CD14-positive monocyte (primary cell): ENCODE measurements around the gene TXNDC11. TPM values are rescaled to one million over a fixed set of nuclear protein-coding genes. Genes with fewer than 3 reads are reported as not detected.
A peak's percentile ranks its signal among the peaks of the same experiment; 100 is the strongest.

ENCODE experiments used
- DNase-seq, 3 donors: peaks; one replicate each; pipeline ENCODE4 v3.0.0-alpha.2; 2011 to 2022
- H2AFZ ChIP-seq: 2 replicates; pipeline ENCODE4 v1.6.0; 2012; ENCODE audit warnings: mild to moderate bottlenecking, low read depth, low read length, inconsistent platforms; ENCODE audit not compliant: insufficient read depth, poor library complexity, severe bottlenecking
- H3K27ac ChIP-seq, 2 donors: 1 replicate in 1 of 2; 2 replicates in 1 of 2; pipeline ENCODE4 v1.5.1; 2012 to 2013; ENCODE audit warnings: low read length in 2 of 2, control low read depth in 1 of 2, inconsistent platforms in 1 of 2, low read depth in 1 of 2, mild to moderate bottlenecking in 1 of 2
- H3K27me3 ChIP-seq, 2 donors: one replicate each; pipeline versions ENCODE4 v1.6.0 to v1.6.1; 2011 to 2013; ENCODE audit warnings: low read length in 2 of 2; ENCODE audit not compliant: control insufficient read depth in 2 of 2, insufficient read depth in 2 of 2
- H3K36me3 ChIP-seq, 2 donors: replicated peaks in 1 of 2; 1 replicate in 1 of 2; 2 replicates in 1 of 2; pipeline versions ENCODE4 v1.5.1 to v1.6.1; 2012 to 2013; ENCODE audit warnings: low read length in 2 of 2, control low read depth in 1 of 2, inconsistent platforms in 1 of 2, mild to moderate bottlenecking in 1 of 2; ENCODE audit not compliant: insufficient read depth in 2 of 2, control insufficient read depth in 1 of 2
- H3K4me1 ChIP-seq, 2 donors: 1 replicate in 1 of 2; 2 replicates in 1 of 2; pipeline versions ENCODE4 v1.5.1 to v1.6.1; 2012 to 2013; ENCODE audit warnings: low read length in 2 of 2, control low read depth in 1 of 2, inconsistent platforms in 1 of 2, mild to moderate bottlenecking in 1 of 2, moderate library complexity in 1 of 2; ENCODE audit not compliant: insufficient read depth in 2 of 2, control insufficient read depth in 1 of 2
- H3K4me2 ChIP-seq: replicated peaks from 2 replicates; pipeline ENCODE3; 2012; ENCODE audit warnings: low read length, moderate library complexity, mild to moderate bottlenecking; ENCODE audit not compliant: poor library complexity, severe bottlenecking; ENCODE audit errors: extremely low read depth
- H3K4me3 ChIP-seq, 3 experiments: fragments of 200-600 bp in 1 of 3; sonication (generic) in 1 of 3; replicated peaks in 1 of 3; 1 replicate in 2 of 3; 2 replicates in 1 of 3; pipeline ENCODE4 v1.5.1; 2011 to 2013; ENCODE audit warnings: low read length in 3 of 3, mild to moderate bottlenecking in 3 of 3, control low read depth in 2 of 3, low read depth in 2 of 3, inconsistent platforms in 1 of 3, moderate library complexity in 1 of 3
- H3K79me2 ChIP-seq: 2 replicates; pipeline ENCODE4 v1.6.0; 2012; ENCODE audit warnings: mild to moderate bottlenecking, control low read depth, inconsistent platforms, low read length, moderate library complexity; ENCODE audit not compliant: insufficient read depth
- H3K9ac ChIP-seq: 2 replicates; pipeline ENCODE4 v1.6.0; 2017; ENCODE audit warnings: low read length, mild to moderate bottlenecking; ENCODE audit not compliant: insufficient read depth, poor library complexity, severe bottlenecking
- H3K9me3 ChIP-seq, 2 donors: replicated peaks in 1 of 2; 1 replicate in 1 of 2; 2 replicates in 1 of 2; pipeline versions ENCODE4 v1.5.1 to v1.6.1; 2012 to 2013; ENCODE audit warnings: low read length in 2 of 2, control low read depth in 1 of 2; ENCODE audit not compliant: control insufficient read depth in 1 of 2, insufficient read depth in 1 of 2
- H4K20me1 ChIP-seq: 2 replicates; pipeline ENCODE4 v1.6.0; 2012; ENCODE audit warnings: mild to moderate bottlenecking, low read length, control low read depth, moderate library complexity; ENCODE audit not compliant: insufficient read depth
- H3K27ac Mint-ChIP-seq, 7 donors: one replicate each; pipeline ENCODE4 v1.8.0; 2020; ENCODE audit warnings: mild to moderate bottlenecking in 7 of 7, mixed read lengths in 7 of 7, moderate library complexity in 6 of 7, inconsistent platforms in 2 of 7
- H3K27me3 Mint-ChIP-seq, 3 donors: one replicate each; pipeline ENCODE4 v1.8.0; 2021 to 2022; ENCODE audit warnings: low read depth in 3 of 3, mild to moderate bottlenecking in 3 of 3, mixed read lengths in 3 of 3, moderate library complexity in 3 of 3, inconsistent platforms in 1 of 3
- H3K36me3 Mint-ChIP-seq, 2 donors: one replicate each; pipeline ENCODE4 v1.8.0; 2020; ENCODE audit warnings: mixed read lengths in 2 of 2, inconsistent platforms in 1 of 2, mild to moderate bottlenecking in 1 of 2
- H3K4me1 Mint-ChIP-seq: one replicate; pipeline ENCODE4 v1.8.0; 2020; ENCODE audit warnings: mild to moderate bottlenecking, mixed read lengths
- H3K4me3 Mint-ChIP-seq, 2 donors: one replicate each; pipeline ENCODE4 v1.8.0; 2020; ENCODE audit warnings: mild to moderate bottlenecking in 2 of 2, mixed read lengths in 2 of 2, moderate library complexity in 1 of 2
- H3K9me3 Mint-ChIP-seq, 7 donors: one replicate each; pipeline ENCODE4 v1.8.0; 2020 to 2022; ENCODE audit warnings: mixed read lengths in 7 of 7, mild to moderate bottlenecking in 6 of 7, moderate library complexity in 6 of 7, inconsistent platforms in 2 of 7
- CTCF ChIP-seq: fragments of 200-600 bp; IDR thresholded peaks from one replicate; pipeline ENCODE4 v1.8.0; 2022; ENCODE audit warnings: antibody characterized with exemption, mild to moderate bottlenecking
- WGBS: methylation state at CpG from one replicate; pipeline ENCODE4 v1.1.5; 2013; ENCODE audit warnings: missing lambda C conversion rate; ENCODE audit not compliant: insufficient coverage; 5-methylcytosine and 5-hydroxymethylcytosine counted together
- intact Hi-C, 2 donors: fragments of 100-400 bp; cut with micrococcal nuclease; formaldehyde crosslinking; loops; one replicate each; pipeline versions ENCODE4 v1.15.0 to v1.15.1; 2023
- polyA plus RNA-seq, 3 donors: library from polyadenylated mRNA; depleted of rRNA in 1 of 3; unstranded in 2 of 3; stranded (reverse) in 1 of 3; fragments of 300-500 nt in 2 of 3; fragments of >200 nt in 1 of 3; fragmentation: Illumina TruSeq in 2 of 3; gene quantifications; 1 replicate in 2 of 3; 2 replicates in 1 of 3; pipeline ENCODE4 v1.2.3, GENCODE V29; 2012 to 2021

TXNDC11 gene
- polyA plus RNA-seq, 3 donors: 32.9 to 60.0 (median 40.6) TPM

- Histone ChIP-seq H3K9me3 (no peaks in the 10 kb centered on the region), H3K79me2 (peaks cover 85% of the 10 kb centered on the region), H3K4me1 (peaks cover 24 to 27% of the 10 kb centered on the region in 2 donors), H2AFZ (no peak overlapping the region), H3K4me3 (no peak overlapping the region), H3K27ac (peak overlapping the region in 1 of 2 donors; percentile 78), H3K9ac (no peak overlapping the region), H3K4me2 (no peak overlapping the region), H3K36me3 (peaks cover 65 to 85% of the 10 kb centered on the region in 2 donors), H4K20me1 (peaks cover 74% of the 10 kb centered on the region), H3K27me3 (no peaks in the 10 kb centered on the region)
- Mint-ChIP-seq H3K27ac (peak overlapping the region in 6 of 7 donors; percentile 54 to 88 (median 85)), H3K36me3 (peaks cover 73 to 95% of the 10 kb centered on the region in 2 donors), H3K27me3 (no peaks in the 10 kb centered on the region), H3K9me3 (no peaks in the 10 kb centered on the region), H3K4me1 (peaks cover 41% of the 10 kb centered on the region), H3K4me3 (no peak overlapping the region)
- TF ChIP-seq CTCF: no peak
- WGBS: 100% methylated on average over 1 of the region's 3 CpGs
- intact Hi-C loops: no loop called here
- DNase-seq: no peak
These were observed 12.9 kb downstream of the TXNDC11 start for GRCh38 chr16:11729787-11730186.

GRCh38 chr16:11727796-11728543, 14.7 kb downstream of the TXNDC11 start:
- intact Hi-C loops: no loop called here
- H3K36me3 Mint-ChIP-seq: peaks cover 75 to 95% of the 10 kb centered on the region in 2 donors

More at GRCh38 chr16:11727796-11728543, 14.7 kb downstream of the TXNDC11 start:
- Histone ChIP-seq H2AFZ (no peak overlapping the region), H3K4me1 (peaks cover 24 to 27% of the 10 kb centered on the region in 2 donors), H3K36me3 (peaks cover 60 to 85% of the 10 kb centered on the region in 2 donors), H3K79me2 (peaks cover 83% of the 10 kb centered on the region), H3K4me2 (peak overlapping the region; percentile 24), H3K27me3 (no peaks in the 10 kb centered on the region), H4K20me1 (peaks cover 70% of the 10 kb centered on the region), H3K4me3 (peak overlapping the region in 1 of 3 experiments; percentile 41), H3K27ac (peak overlapping the region; percentile 71 to 78), H3K9ac (no peak overlapping the region), H3K9me3 (no peaks in the 10 kb centered on the region)
- peak overlapping the region in 1 of 2 donors; percentile 16 for H3K4me3 Mint-ChIP-seq
- no peak for TF ChIP-seq CTCF
- peak; percentile 68 to 80 (median 71) for DNase-seq
- peaks cover 41% of the 10 kb centered on the region for H3K4me1 Mint-ChIP-seq
- peak overlapping the region; percentile 81 to 91 (median 85) for H3K27ac Mint-ChIP-seq
- no peaks in the 10 kb centered on the region for H3K9me3 Mint-ChIP-seq
- H3K27me3 Mint-ChIP-seq: peaks cover 0 to 2% (median 0%) of the 10 kb centered on the region in 3 donors
- 0% methylated on average over 2 of the region's 4 CpGs for WGBS
